Stimulated activated memory B cell treated with anti-CD40 and anti-IgM and Interleukin-4, amounts not matched to agents 10 μg/mL and 1 μg/mL and 100 μg/mL, for 72 hours (primary cell): Measurements from ENCODE around the gene SLC12A1.

Experiments used
- ATAC-seq: fragments of 150-1000 bp; cut with Tn5 transposase; 2 replicates; pipeline ENCODE4 v1.10.0; 2021
- H3K27ac Mint-ChIP-seq: one replicate; pipeline ENCODE4 v1.8.0; 2022; ENCODE audit warnings: mild to moderate bottlenecking, mixed read lengths
- H3K27me3 Mint-ChIP-seq: one replicate; pipeline ENCODE4 v1.8.0; 2022; ENCODE audit warnings: mixed read lengths
- H3K36me3 Mint-ChIP-seq: one replicate; pipeline ENCODE4 v1.8.0; 2022; ENCODE audit warnings: mixed read lengths
- H3K4me1 Mint-ChIP-seq: one replicate; pipeline ENCODE4 v1.8.0; 2022; ENCODE audit warnings: mixed read lengths
- H3K4me3 Mint-ChIP-seq: one replicate; pipeline ENCODE4 v1.8.0; 2022; ENCODE audit warnings: mild to moderate bottlenecking, moderate library complexity, mixed read lengths
- H3K9me3 Mint-ChIP-seq: one replicate; pipeline ENCODE4 v1.8.0; 2022; ENCODE audit warnings: mixed read lengths

SLC12A1 gene

GRCh38 chr15:48221261-48221660 lies 15.2 kb downstream of the SLC12A1 start:
- Mint-ChIP-seq H3K9me3 (no peaks in the 10 kb centered on the region), H3K27ac (no peak overlapping the region), H3K4me3 (no peak overlapping the region), H3K36me3 (no peaks in the 10 kb centered on the region), H3K27me3 (peaks cover 9% of the 10 kb centered on the region), H3K4me1 (no peaks in the 10 kb centered on the region)
- no peak for ATAC-seq

GRCh38 chr15:48221885-48222284 lies 15.8 kb downstream of the SLC12A1 start:
- no peaks in the 10 kb centered on the region for H3K36me3 Mint-ChIP-seq
- H3K4me3 Mint-ChIP-seq = no peak overlapping the region
- no peaks in the 10 kb centered on the region for H3K4me1 Mint-ChIP-seq
- H3K27ac Mint-ChIP-seq = no peak overlapping the region
- H3K9me3 Mint-ChIP-seq = no peaks in the 10 kb centered on the region
- H3K27me3 Mint-ChIP-seq = peaks cover 9% of the 10 kb centered on the region
- no peak for ATAC-seq

GRCh38 chr15:48222627-48223026 lies 16.5 kb downstream of the SLC12A1 start:
- Mint-ChIP-seq H3K36me3 (no peaks in the 10 kb centered on the region), H3K9me3 (no peaks in the 10 kb centered on the region), H3K4me3 (no peak overlapping the region), H3K27me3 (peaks cover 9% of the 10 kb centered on the region), H3K4me1 (no peaks in the 10 kb centered on the region), H3K27ac (no peak overlapping the region)
- no peak for ATAC-seq

GRCh38 chr15:48225771-48226170 lies 19.7 kb downstream of the SLC12A1 start:
- Mint-ChIP-seq H3K4me3 (no peak overlapping the region), H3K4me1 (no peaks in the 10 kb centered on the region), H3K27ac (no peak overlapping the region), H3K36me3 (no peaks in the 10 kb centered on the region), H3K27me3 (no peaks in the 10 kb centered on the region), H3K9me3 (no peaks in the 10 kb centered on the region)
- no peak for ATAC-seq

GRCh38 chr15:48230498-48230897 lies 24.4 kb downstream of the SLC12A1 start:
- Mint-ChIP-seq H3K4me3 (no peak overlapping the region), H3K9me3 (no peaks in the 10 kb centered on the region), H3K27me3 (peaks cover 10% of the 10 kb centered on the region), H3K36me3 (no peaks in the 10 kb centered on the region), H3K27ac (no peak overlapping the region), H3K4me1 (no peaks in the 10 kb centered on the region)
- no peak for ATAC-seq

GRCh38 chr15:48233246-48233645 lies 27.1 kb downstream of the SLC12A1 start:
- Mint-ChIP-seq H3K36me3 (no peaks in the 10 kb centered on the region), H3K4me3 (no peak overlapping the region), H3K9me3 (no peaks in the 10 kb centered on the region), H3K27me3 (peaks cover 10% of the 10 kb centered on the region), H3K4me1 (no peaks in the 10 kb centered on the region), H3K27ac (no peak overlapping the region)
- ATAC-seq = no peak

- Mint-ChIP-seq H3K4me3 (no peak overlapping the region), H3K36me3 (no peaks in the 10 kb centered on the region), H3K27ac (no peak overlapping the region), H3K9me3 (no peaks in the 10 kb centered on the region), H3K27me3 (no peaks in the 10 kb centered on the region), H3K4me1 (no peaks in the 10 kb centered on the region)
- ATAC-seq = no peak
Measured at GRCh38 chr15:48239334-48239733, 33.2 kb downstream of the SLC12A1 start.

- ATAC-seq = no peak
- Mint-ChIP-seq H3K27ac (no peak overlapping the region), H3K36me3 (no peaks in the 10 kb centered on the region), H3K9me3 (no peaks in the 10 kb centered on the region), H3K4me1 (no peaks in the 10 kb centered on the region), H3K27me3 (no peaks in the 10 kb centered on the region), H3K4me3 (no peak overlapping the region)
Measured at GRCh38 chr15:48242015-48242414, 35.9 kb downstream of the SLC12A1 start.

- Mint-ChIP-seq H3K4me1 (no peaks in the 10 kb centered on the region), H3K9me3 (no peaks in the 10 kb centered on the region), H3K36me3 (no peaks in the 10 kb centered on the region), H3K4me3 (no peak overlapping the region), H3K27ac (no peak overlapping the region), H3K27me3 (no peaks in the 10 kb centered on the region)
- ATAC-seq = no peak
Measured at GRCh38 chr15:48242535-48242934, 36.4 kb downstream of the SLC12A1 start.

GRCh38 chr15:48244921-48245320 lies 38.8 kb downstream of the SLC12A1 start:
- Mint-ChIP-seq H3K27ac (no peak overlapping the region), H3K9me3 (no peaks in the 10 kb centered on the region), H3K4me1 (no peaks in the 10 kb centered on the region), H3K36me3 (no peaks in the 10 kb centered on the region), H3K27me3 (no peaks in the 10 kb centered on the region), H3K4me3 (no peak overlapping the region)
- no peak for ATAC-seq

- Mint-ChIP-seq H3K4me1 (no peaks in the 10 kb centered on the region), H3K36me3 (no peaks in the 10 kb centered on the region), H3K4me3 (no peak overlapping the region), H3K9me3 (no peaks in the 10 kb centered on the region), H3K27ac (no peak overlapping the region), H3K27me3 (peaks cover 8% of the 10 kb centered on the region)
- ATAC-seq = no peak
Measured at GRCh38 chr15:48248414-48248813, 42.3 kb downstream of the SLC12A1 start.

- Mint-ChIP-seq H3K36me3 (no peaks in the 10 kb centered on the region), H3K9me3 (no peaks in the 10 kb centered on the region), H3K27ac (no peak overlapping the region), H3K4me3 (no peak overlapping the region), H3K27me3 (peaks cover 8% of the 10 kb centered on the region), H3K4me1 (no peaks in the 10 kb centered on the region)
- no peak for ATAC-seq
Measured at GRCh38 chr15:48250640-48251076, 44.6 kb downstream of the SLC12A1 start.

GRCh38 chr15:48253172-48253571 lies 47.1 kb downstream of the SLC12A1 start:
- H3K4me3 Mint-ChIP-seq = no peak overlapping the region
- no peak for ATAC-seq
- H3K4me1 Mint-ChIP-seq = no peaks in the 10 kb centered on the region
- peaks cover 8% of the 10 kb centered on the region for H3K27me3 Mint-ChIP-seq
- H3K27ac Mint-ChIP-seq = no peak overlapping the region
- H3K36me3 Mint-ChIP-seq = no peaks in the 10 kb centered on the region
- H3K9me3 Mint-ChIP-seq = no peaks in the 10 kb centered on the region

GRCh38 chr15:48265135-48265534 lies 59.0 kb downstream of the SLC12A1 start:
- no peaks in the 10 kb centered on the region for H3K4me1 Mint-ChIP-seq
- H3K9me3 Mint-ChIP-seq = no peaks in the 10 kb centered on the region
- H3K4me3 Mint-ChIP-seq = no peak overlapping the region
- ATAC-seq = no peak
- H3K36me3 Mint-ChIP-seq = no peaks in the 10 kb centered on the region
- H3K27me3 Mint-ChIP-seq = peaks cover 21% of the 10 kb centered on the region
- H3K27ac Mint-ChIP-seq = no peak overlapping the region

GRCh38 chr15:48266024-48266689 lies 60.1 kb downstream of the SLC12A1 start:
- H3K9me3 Mint-ChIP-seq = no peaks in the 10 kb centered on the region
- no peak for ATAC-seq
- H3K4me1 Mint-ChIP-seq = no peaks in the 10 kb centered on the region
- no peak overlapping the region for H3K27ac Mint-ChIP-seq
- H3K4me3 Mint-ChIP-seq = no peak overlapping the region
- no peaks in the 10 kb centered on the region for H3K36me3 Mint-ChIP-seq
- H3K27me3 Mint-ChIP-seq = peaks cover 21% of the 10 kb centered on the region

GRCh38 chr15:48267766-48268165 lies 61.7 kb downstream of the SLC12A1 start:
- ATAC-seq = no peak
- H3K9me3 Mint-ChIP-seq = no peaks in the 10 kb centered on the region
- no peaks in the 10 kb centered on the region for H3K36me3 Mint-ChIP-seq
- H3K27me3 Mint-ChIP-seq = peaks cover 21% of the 10 kb centered on the region
- no peak overlapping the region for H3K4me3 Mint-ChIP-seq
- no peaks in the 10 kb centered on the region for H3K4me1 Mint-ChIP-seq
- no peak overlapping the region for H3K27ac Mint-ChIP-seq

GRCh38 chr15:48273049-48273448 lies 66.9 kb downstream of the SLC12A1 start:
- no peak overlapping the region for H3K27ac Mint-ChIP-seq
- no peaks in the 10 kb centered on the region for H3K36me3 Mint-ChIP-seq
- no peaks in the 10 kb centered on the region for H3K9me3 Mint-ChIP-seq
- peaks cover 8% of the 10 kb centered on the region for H3K27me3 Mint-ChIP-seq
- H3K4me1 Mint-ChIP-seq = no peaks in the 10 kb centered on the region
- ATAC-seq = no peak
- H3K4me3 Mint-ChIP-seq = no peak overlapping the region
